Measurements from ENCODE around the gene HEXB. TPM values are rescaled to one million over a fixed set of nuclear protein-coding genes. Genes with fewer than 3 reads are reported as not detected.

The HEXB gene
- total and polyA plus RNA-seq, 12 donors: 68.7 to 225 (median 111) TPM

- H3K4me1 ChIP-seq: peaks cover 0 to 13% (median 0%) of the 10 kb centered on the region in 9 donors
- 54 to 59% methylated on average over 5 of the region's 5 CpGs for WGBS, 2 donors
- H3K9me3 ChIP-seq: peaks cover 0 to 3% (median 0%) of the 10 kb centered on the region in 11 donors
- H3K36me3 ChIP-seq: no peaks in the 10 kb centered on the region
- no peak overlapping the region for H3K27ac ChIP-seq
- DNase-seq (no peak), ATAC-seq (no peak)
- TF ChIP-seq CTCF (IDR thresholded peaks at IDR 0.05): no peak
- intact Hi-C loops (cut with DNase I): loop anchor here in 1 of 10 donors (10.0 kb wide), 1 partner anchor 380 kb away; no protein-coding TSS in a partner anchor
- no peak overlapping the region for H3K4me3 ChIP-seq
- H3K27me3 ChIP-seq: no peaks in the 10 kb centered on the region
Observed at GRCh38 chr5:74664551-74664950, 20.5 kb upstream of the HEXB start.

- Histone ChIP-seq H3K4me3 (no peak overlapping the region), H3K9me3 (peaks cover 0 to 3% (median 0%) of the 10 kb centered on the region in 11 donors), H3K36me3 (no peaks in the 10 kb centered on the region), H3K27ac (no peak overlapping the region), H3K27me3 (no peaks in the 10 kb centered on the region), H3K4me1 (peaks cover 0 to 13% (median 0%) of the 10 kb centered on the region in 9 donors)
- no peak for TF ChIP-seq CTCF (IDR thresholded peaks at IDR 0.05)
- WGBS, 2 donors: 41 to 49% methylated on average over 2 of the region's 2 CpGs
- DNase-seq: no peak
- intact Hi-C loops (cut with DNase I): loop anchor here in 1 of 10 donors (10.0 kb wide), 1 partner anchor 380 kb away; no protein-coding TSS in a partner anchor
- no peak for ATAC-seq
Observed at GRCh38 chr5:74665273-74665672, 19.8 kb upstream of the HEXB start.

GRCh38 chr5:74665816-74666215, 19.2 kb upstream of the HEXB start:
- no peak for DNase-seq
- TF ChIP-seq CTCF (IDR thresholded peaks at IDR 0.05): no peak
- 53 to 66% methylated on average over 1 of the region's 1 CpG for WGBS, 2 donors
- Histone ChIP-seq H3K27ac (no peak overlapping the region), H3K4me1 (peaks cover 0 to 13% (median 0%) of the 10 kb centered on the region in 9 donors), H3K36me3 (no peaks in the 10 kb centered on the region), H3K9me3 (peaks cover 0 to 3% (median 0%) of the 10 kb centered on the region in 11 donors), H3K4me3 (no peak overlapping the region), H3K27me3 (no peaks in the 10 kb centered on the region)
- no peak for ATAC-seq
- intact Hi-C loops (cut with DNase I): loop anchor here in 1 of 10 donors (10.0 kb wide), 1 partner anchor 379 kb away; no protein-coding TSS in a partner anchor

GRCh38 chr5:74667396-74667795, 17.6 kb upstream of the HEXB start:
- 78 to 80% methylated on average over 4 of the region's 4 CpGs for WGBS, 2 donors
- Histone ChIP-seq H3K27ac (no peak overlapping the region), H3K9me3 (peaks cover 0 to 2% (median 0%) of the 10 kb centered on the region in 11 donors), H3K4me3 (no peak overlapping the region), H3K4me1 (peaks cover 0 to 18% (median 4%) of the 10 kb centered on the region in 9 donors), H3K27me3 (no peaks in the 10 kb centered on the region), H3K36me3 (no peaks in the 10 kb centered on the region)
- DNase-seq: no peak
- TF ChIP-seq CTCF (IDR thresholded peaks at IDR 0.05): no peak
- ATAC-seq: no peak
- intact Hi-C loops (cut with DNase I): loop anchor here in 1 of 10 donors (10.0 kb wide), 1 partner anchor 377 kb away; no protein-coding TSS in a partner anchor

Data from heart right ventricle (tissue), 16 donors.